ENCODE measurements around the gene LGI2.

Gene LGI2

GRCh38 chr4:25030277-25031076 lies at the start of gene LGI2:
Gene LGI2, minus strand, starts transcription at chr4:25030946. Its CDS starts 253 bp downstream, at chr4:25030693.
- TF ChIP-seq CTCF (IDR thresholded peaks at IDR 0.05; ENCODE audit: control insufficient read depth, insufficient read depth, low read depth, low read length, missing control alignments): no peak
- DNase-seq (ENCODE audit: low read depth): no peak
- H3K4me3 ChIP-seq (ENCODE audit: control insufficient read depth, low read depth, low read length): peak within 1 kb of the TSS; percentile 30

GRCh38 chr4:25078523-25078922 lies 47.8 kb upstream of the LGI2 start:
- no peak for DNase-seq (ENCODE audit: low read depth)
- no peak for TF ChIP-seq CTCF (IDR thresholded peaks at IDR 0.05; ENCODE audit: control insufficient read depth, insufficient read depth, low read depth, low read length, missing control alignments)
- H3K4me3 ChIP-seq (ENCODE audit: control insufficient read depth, low read depth, low read length): no peak overlapping the region

GRCh38 chr4:25076625-25077398 lies 46.1 kb upstream of the LGI2 start:
- H3K4me3 ChIP-seq (ENCODE audit: control insufficient read depth, low read depth, low read length): no peak overlapping the region
- DNase-seq (ENCODE audit: low read depth): no peak
- TF ChIP-seq CTCF (IDR thresholded peaks at IDR 0.05; ENCODE audit: control insufficient read depth, insufficient read depth, low read depth, low read length, missing control alignments): no peak

GRCh38 chr4:25075851-25076250 lies 45.1 kb upstream of the LGI2 start:
- H3K4me3 ChIP-seq (ENCODE audit: control insufficient read depth, low read depth, low read length): no peak overlapping the region
- DNase-seq (ENCODE audit: low read depth): no peak
- no peak for TF ChIP-seq CTCF (IDR thresholded peaks at IDR 0.05; ENCODE audit: control insufficient read depth, insufficient read depth, low read depth, low read length, missing control alignments)

- TF ChIP-seq CTCF (IDR thresholded peaks at IDR 0.05; ENCODE audit: control insufficient read depth, insufficient read depth, low read depth, low read length, missing control alignments): no peak
- no peak overlapping the region for H3K4me3 ChIP-seq (ENCODE audit: control insufficient read depth, low read depth, low read length)
- DNase-seq (ENCODE audit: low read depth): no peak
Measured at GRCh38 chr4:25075129-25075528, 44.4 kb upstream of the LGI2 start.

- no peak overlapping the region for H3K4me3 ChIP-seq (ENCODE audit: control insufficient read depth, low read depth, low read length)
- TF ChIP-seq CTCF (IDR thresholded peaks at IDR 0.05; ENCODE audit: control insufficient read depth, insufficient read depth, low read depth, low read length, missing control alignments): no peak
- no peak for DNase-seq (ENCODE audit: low read depth)
Measured at GRCh38 chr4:25070545-25070944, 39.8 kb upstream of the LGI2 start.
